GM18526 (cell line): ENCODE measurements around the gene PNKD.

Experiments used
- POLR2A ChIP-seq: IDR thresholded peaks from 3 replicates; pipeline ENCODE4 v1.6.1; 2011; ENCODE audit not compliant: insufficient read length; ENCODE audit errors: extremely low read depth

PNKD gene

DNA sequence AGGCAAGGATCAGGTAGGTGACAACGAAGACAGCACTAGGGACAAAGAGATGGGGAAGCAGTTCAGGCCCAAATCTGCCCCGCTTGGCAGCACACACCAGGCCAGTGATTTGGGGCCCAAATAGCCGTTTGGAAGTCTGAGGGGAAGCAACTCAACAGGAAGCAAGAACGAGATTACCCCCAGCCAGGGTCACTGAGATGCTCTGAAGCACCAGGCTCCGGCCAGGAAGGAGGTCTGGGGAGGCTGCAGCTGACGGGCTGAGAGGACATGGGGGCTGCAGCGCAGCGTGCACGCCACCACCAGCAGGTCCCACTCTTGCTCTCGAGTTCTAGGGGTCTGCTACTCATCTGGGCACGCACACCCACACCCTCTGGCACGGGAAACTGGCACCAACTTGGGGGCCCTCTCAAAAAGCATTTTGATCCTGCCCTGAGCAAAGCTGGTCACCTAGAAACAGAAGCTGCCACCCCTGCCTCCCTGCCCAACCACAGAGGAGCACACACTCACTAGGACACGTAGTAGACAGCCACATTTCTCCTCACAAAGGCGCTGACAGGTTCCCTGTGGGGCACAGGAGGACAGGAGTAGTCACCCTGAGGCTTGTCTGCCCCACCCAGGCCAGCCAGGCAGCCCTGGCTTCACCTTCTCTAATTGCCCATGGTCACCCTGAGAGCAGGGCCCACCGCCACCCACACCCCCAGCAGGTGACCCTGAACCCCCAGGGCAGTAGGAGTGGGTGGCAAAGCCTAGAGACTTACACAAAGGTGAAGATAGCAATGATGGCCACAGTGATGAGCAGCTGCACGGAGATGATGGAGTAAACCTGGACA lies 8.4 kb downstream of the PNKD start:
- TF ChIP-seq POLR2A, result no peak

- TF ChIP-seq POLR2A, result no peak
These were observed 10.0 kb downstream of the PNKD start for GRCh38 chr2:218280260-218280870.

- TF ChIP-seq POLR2A, result no peak
These were observed 11.1 kb downstream of the PNKD start for GRCh38 chr2:218281449-218281848.

DNA sequence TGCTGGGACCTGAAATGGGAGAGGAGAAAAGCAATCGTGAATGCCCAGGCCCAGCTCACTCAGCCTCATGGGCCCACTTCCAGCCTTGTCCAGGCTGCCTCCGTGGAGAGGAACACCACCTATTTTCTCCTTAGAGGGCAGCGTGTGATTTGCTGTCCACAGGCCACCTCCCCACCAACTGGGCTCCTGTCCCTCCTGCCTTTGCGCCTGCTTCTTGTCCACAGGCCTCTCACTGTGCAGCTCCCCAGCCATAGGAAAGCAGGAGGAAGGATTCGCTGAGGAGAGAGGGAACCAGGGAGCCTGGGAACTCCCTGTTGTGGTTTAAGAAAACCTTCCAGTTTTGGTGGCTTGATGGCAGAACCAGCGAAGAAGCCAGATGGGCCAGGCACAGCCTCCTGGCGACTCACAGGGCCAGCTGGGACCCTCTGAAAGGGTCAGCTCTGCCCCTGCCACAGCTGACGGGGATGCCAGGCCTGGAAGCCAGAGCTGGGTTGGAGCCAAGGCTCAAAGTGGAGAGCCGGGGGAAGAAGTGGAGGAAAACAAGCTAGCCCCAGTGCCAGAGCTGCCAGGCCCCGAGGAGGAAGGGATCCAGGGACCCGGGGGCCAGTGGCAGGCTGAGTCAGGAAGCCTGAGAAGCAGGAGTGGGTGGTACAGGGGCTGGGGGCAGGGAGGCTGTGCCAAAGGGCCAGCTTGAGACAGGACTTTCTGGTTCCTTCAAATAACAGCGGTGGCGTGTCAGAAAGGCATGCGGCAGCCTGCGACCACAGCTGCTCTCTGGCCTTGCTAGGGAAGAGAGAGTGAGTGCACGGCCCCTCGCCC lies 12.1 kb downstream of the PNKD start:
- no peak for TF ChIP-seq POLR2A

GRCh38 chr2:218284106-218284811 lies 13.9 kb downstream of the PNKD start:
- TF ChIP-seq POLR2A, result no peak

GRCh38 chr2:218285604-218286003 lies 15.3 kb downstream of the PNKD start:
- no peak for TF ChIP-seq POLR2A

DNA sequence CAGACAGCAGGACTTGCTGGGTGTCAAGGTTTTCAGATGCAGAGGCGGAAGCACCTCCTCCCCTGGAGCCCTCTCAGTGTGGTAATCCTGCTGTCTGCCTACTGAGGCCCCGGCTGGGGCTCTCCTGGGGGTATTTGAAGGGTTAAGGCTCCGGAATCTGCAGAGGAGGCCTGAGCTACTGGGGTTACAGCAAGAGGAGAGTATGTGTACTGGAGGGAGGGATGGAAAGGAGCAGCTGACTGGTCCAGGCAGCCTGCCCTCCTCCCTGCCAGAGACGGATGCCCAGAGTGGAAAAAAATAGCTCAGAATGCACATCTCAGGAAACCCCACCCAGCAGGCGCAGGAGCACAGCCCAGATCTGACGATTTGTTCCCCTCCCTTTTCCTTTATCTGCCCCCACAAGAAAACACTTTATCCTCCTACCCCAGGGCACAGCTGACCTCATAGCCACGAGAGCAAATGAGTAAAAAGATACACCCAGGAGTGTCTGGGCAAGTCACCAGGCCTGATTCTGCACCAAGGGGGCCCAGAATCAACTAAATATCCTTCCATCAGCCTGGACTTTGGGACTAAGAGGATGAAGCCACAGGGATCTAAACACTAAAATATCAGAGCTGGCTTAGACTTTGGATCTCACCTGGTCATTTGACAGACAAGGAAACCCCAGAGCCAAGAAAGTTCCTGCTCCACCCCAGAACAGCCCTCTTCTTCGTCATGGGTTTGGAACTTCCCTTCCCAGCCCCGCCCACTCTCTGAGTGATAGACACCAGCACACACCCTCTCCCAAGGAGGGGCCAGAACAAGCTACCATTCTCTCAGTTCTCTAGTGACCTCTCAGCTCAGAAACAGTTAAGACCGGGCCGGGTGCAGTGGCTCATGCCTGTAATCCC lies 16.5 kb downstream of the PNKD start:
- peak; percentile 40 for TF ChIP-seq POLR2A

DNA sequence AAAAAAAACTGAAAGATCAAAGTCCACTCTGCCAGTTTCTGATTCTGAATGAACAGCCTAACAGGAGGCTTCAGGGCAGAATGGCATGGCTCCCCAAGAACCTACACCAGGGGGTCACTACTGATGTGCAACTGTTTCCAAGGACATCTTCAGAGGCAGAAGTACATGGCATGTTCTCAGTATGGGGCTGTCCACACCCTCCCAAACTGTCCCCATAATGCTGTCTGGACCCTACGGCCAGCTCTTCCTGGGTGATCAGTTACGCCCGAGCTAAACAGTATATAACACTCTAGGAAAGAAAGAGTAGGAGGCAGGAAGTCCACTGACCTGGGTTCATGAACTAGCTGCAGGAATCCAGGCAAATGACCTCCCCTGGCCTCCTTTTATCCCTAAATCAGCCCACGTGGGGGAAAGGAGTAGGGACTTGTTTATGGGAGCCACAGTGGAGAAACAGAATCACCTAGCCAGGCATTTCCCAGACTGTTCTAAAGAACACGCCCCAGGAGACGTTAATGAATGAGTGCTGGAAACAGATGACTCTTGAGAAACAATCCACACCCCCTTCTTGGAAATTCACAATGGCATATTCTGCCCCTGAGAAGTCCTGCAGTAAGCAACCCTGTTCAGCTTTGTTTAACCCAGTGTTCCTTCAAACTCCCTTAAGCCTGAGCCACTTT lies 19.5 kb downstream of the PNKD start:
- TF ChIP-seq POLR2A, result no peak

DNA sequence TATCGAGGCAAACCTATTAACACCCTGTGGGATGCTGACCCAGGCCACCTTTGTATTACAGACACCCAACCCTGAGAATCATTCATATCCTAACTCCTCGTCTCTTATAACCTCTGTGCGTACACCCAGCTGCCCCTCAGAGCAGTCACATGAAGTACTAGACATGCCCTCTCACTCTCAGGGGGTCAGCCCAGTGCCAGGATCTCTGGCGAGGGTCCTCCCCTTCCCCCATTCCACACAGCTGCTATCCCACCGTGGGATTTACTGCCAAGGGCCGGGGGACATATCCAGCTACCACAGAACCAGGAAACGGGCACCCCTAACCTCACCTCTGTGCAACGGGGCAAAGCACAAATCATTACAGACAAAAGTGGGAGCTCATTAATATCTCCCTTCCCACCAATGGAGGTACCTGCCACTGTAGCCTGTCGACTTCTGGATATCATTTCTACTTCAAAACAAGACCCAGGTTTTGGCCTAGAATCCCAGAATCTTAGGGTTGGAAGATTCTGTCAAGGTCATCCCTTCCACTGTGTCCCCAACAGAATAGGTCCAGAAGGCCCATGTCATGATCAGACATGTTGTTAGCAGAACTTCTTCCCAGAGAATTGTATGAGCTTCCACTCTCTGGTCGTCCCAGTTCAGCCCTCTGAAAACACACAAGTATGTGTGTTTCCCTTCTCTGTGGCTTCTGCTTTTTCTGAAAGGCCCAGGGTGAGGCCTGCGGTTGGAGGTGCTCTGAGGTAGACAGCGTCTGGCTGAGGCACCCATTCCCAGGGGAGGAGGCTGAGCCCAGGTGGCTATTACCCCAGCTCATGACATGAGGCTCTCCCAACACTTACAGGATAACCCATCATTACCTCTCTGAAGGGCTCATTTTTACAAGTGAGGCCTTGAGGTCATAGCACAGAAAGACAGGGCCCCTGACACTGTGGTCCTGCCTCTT lies 20.3 kb downstream of the PNKD start:
- no peak for TF ChIP-seq POLR2A

DNA sequence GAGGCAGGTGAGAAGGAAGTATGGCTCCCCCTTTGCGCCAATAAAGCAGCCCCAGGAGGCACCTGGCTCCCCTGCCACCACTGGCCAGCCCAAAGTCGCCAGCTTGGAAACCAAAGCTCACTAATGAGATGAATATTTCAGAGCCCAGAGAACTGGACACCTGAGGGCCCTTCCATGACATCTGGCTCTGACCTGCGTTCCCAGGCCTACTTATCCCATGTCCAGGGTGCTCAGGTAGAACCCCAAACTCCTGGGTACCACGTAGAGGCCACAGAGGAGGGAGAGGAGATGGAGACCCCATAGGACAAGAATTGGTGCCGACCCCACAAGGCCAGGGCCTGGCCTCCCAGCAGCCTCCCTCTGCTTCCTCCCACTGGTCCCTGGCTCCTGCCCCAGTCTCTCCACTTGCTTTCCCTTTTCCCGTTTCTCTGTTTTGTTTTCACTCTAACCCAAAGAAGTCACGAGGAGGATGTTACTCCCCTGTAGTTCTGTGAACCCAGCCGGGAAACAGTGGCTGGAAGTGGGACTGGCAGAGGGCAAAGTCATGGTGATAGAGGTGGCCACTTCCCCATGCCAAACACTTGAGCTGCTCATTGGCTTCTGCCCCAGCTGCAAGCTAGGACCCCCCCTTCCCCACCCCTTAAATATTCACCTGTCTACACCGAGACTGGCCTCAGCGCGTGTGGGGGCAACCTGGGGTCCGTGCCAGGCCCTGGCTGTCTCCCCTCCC lies 21.2 kb downstream of the PNKD start:
- no peak for TF ChIP-seq POLR2A

GRCh38 chr2:218292048-218293014 lies 22.0 kb downstream of the PNKD start, which contains the start of gene TMBIM1:
TSS of gene TMBIM1 (minus strand) at chr2:218292503. CDS start at chr2:218282141, 10,362 bp downstream.
- peak; percentile 27 for TF ChIP-seq POLR2A
